ENCODE results near the gene FBXL20. TPM values are rescaled to one million over a fixed set of nuclear protein-coding genes. Genes with fewer than 3 reads are reported as not detected.

FBXL20 gene
- polyA plus RNA-seq, 1 experiment: 5.7 TPM

- POLR2A ChIA-PET: no interaction called here
- CTCF ChIA-PET: interaction anchor here (0.6 to 0.7 kb wide), 2 partner anchors 31 to 1794 kb away, joined by 4 to 5 read pairs; no protein-coding TSS in a partner anchor
- no peak overlapping the region for H3K27ac ChIP-seq (ENCODE audit: low read depth, low read length)
- TF ChIP-seq CTCF (IDR thresholded peaks at IDR 0.05; ENCODE audit: low read depth, low read length): no peak
- H3K27me3 ChIP-seq (ENCODE audit: control insufficient read depth, insufficient read depth, low read length): no peaks in the 10 kb centered on the region
- DNase-seq (ENCODE audit: low read depth, low spot score): no peak
- no peaks in the 10 kb centered on the region; the same call in 1 of the 2 replicates for H3K9me3 ChIP-seq (ENCODE audit: control insufficient read depth, insufficient read depth, low read length)
- H3K4me3 ChIP-seq (ENCODE audit: low read depth, low read length): no peak overlapping the region
Measured at GRCh38 chr17:39406951-39407350, 5.5 kb upstream of the FBXL20 start.

DNA sequence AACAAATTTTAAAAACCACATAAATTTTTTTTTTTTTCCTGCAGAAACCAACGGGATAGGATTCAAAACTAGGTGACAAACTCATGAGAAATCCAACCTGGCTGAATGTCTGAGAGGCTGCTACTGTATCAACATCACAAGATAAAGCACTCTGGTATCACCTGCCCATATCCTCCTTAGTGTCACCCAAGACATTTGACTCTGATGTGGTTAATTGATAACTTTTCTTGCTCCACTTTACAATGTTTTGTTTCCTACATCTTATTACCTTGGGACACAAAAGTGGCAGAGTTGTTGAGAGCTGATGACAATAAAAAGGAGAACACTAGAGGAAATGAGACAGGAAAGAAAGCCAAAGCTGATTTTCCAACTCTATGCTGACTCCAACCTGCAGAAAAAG, 4.0 kb upstream of the FBXL20 start:
- ChIA-PET CTCF (interaction anchor here (0.7 to 1.0 kb wide), 2 partner anchors 77 to 135 kb away, joined by 3 to 8 read pairs; no protein-coding TSS in a partner anchor), POLR2A (no interaction called here)
- Histone ChIP-seq H3K4me3 (ENCODE audit: low read depth, low read length) (no peak overlapping the region), H3K27ac (ENCODE audit: low read depth, low read length) (peak overlapping the region; percentile 77), H3K27me3 (ENCODE audit: control insufficient read depth, insufficient read depth, low read length) (no peaks in the 10 kb centered on the region), H3K9me3 (ENCODE audit: control insufficient read depth, insufficient read depth, low read length) (no peaks in the 10 kb centered on the region; the same call in 1 of the 2 replicates)
- DNase-seq (ENCODE audit: low read depth, low spot score): no peak
- no peak for TF ChIP-seq CTCF (IDR thresholded peaks at IDR 0.05; ENCODE audit: low read depth, low read length)

GRCh38 chr17:39404542-39405378, 3.3 kb upstream of the FBXL20 start:
- POLR2A ChIA-PET: no interaction called here
- H3K9me3 ChIP-seq (ENCODE audit: control insufficient read depth, insufficient read depth, low read length): no peaks in the 10 kb centered on the region; the same call in 1 of the 2 replicates
- peak; percentile 53 for DNase-seq (ENCODE audit: low read depth, low spot score)
- H3K4me3 ChIP-seq (ENCODE audit: low read depth, low read length): no peak overlapping the region
- H3K27me3 ChIP-seq (ENCODE audit: control insufficient read depth, insufficient read depth, low read length): no peaks in the 10 kb centered on the region
- peak overlapping the region; percentile 77 for H3K27ac ChIP-seq (ENCODE audit: low read depth, low read length)
- CTCF ChIA-PET: interaction anchor here (0.7 to 0.8 kb wide), 2 partner anchors 12 to 134 kb away, joined by 3 to 4 read pairs; no protein-coding TSS in a partner anchor
- 0 out of 2 replicates have a peak, but pooled peaks have one; percentile 6 for TF ChIP-seq CTCF (IDR thresholded peaks at IDR 0.05; ENCODE audit: low read depth, low read length)

GRCh38 chr17:39402890-39403605, 1.6 kb upstream of the FBXL20 start:
- ChIA-PET POLR2A (interaction anchor here (2.5 kb wide), 1 partner anchor 38 kb away, joined by 8 read pairs; no protein-coding TSS in a partner anchor), CTCF (interaction anchor here (0.6 to 2.2 kb wide), 4 partner anchors 57 to 638 kb away, joined by 3 to 5 read pairs (median 4); no protein-coding TSS in a partner anchor)
- Histone ChIP-seq H3K27ac (ENCODE audit: low read depth, low read length) (no peak overlapping the region), H3K27me3 (ENCODE audit: control insufficient read depth, insufficient read depth, low read length) (no peaks in the 10 kb centered on the region), H3K4me3 (ENCODE audit: low read depth, low read length) (no peak overlapping the region), H3K9me3 (ENCODE audit: control insufficient read depth, insufficient read depth, low read length) (no peaks in the 10 kb centered on the region; the same call in 1 of the 2 replicates)
- no peak for DNase-seq (ENCODE audit: low read depth, low spot score)
- no peak for TF ChIP-seq CTCF (IDR thresholded peaks at IDR 0.05; ENCODE audit: low read depth, low read length)

Measured in AG04450 (cell line).